OCI-LY7 (cell line): ENCODE data around the gene CTNNA3. TPM values are rescaled to one million over a fixed set of nuclear protein-coding genes. Genes with fewer than 3 reads are reported as not detected.

Source experiments
- BruUV-seq: library from RNA; stranded (reverse); fragments of 400-500 nt; replicated peaks from 2 replicates; lab custom pipeline; 2021; lab: Mats Ljungman, UMichigan
- CTCF ChIA-PET: fragments of 300-600 bp; sonication (Branson Sonifier 250); formaldehyde crosslinking; loops from one replicate; lab custom pipeline; 2022; ENCODE audit warnings: antibody characterized with exemption; ENCODE audit not compliant: unreplicated experiment; lab: Charles Lee
- POLR2A ChIA-PET: fragments of 300-600 bp; sonication (Branson Sonifier 250); formaldehyde crosslinking; loops from one replicate; lab custom pipeline; 2022; ENCODE audit warnings: antibody characterized with exemption; lab: Charles Lee
- DNase-seq: peaks from one replicate; pipeline ENCODE4 v3.0.0-alpha.2; 2015; ENCODE audit warnings: low spot score
- H2AFZ ChIP-seq: fragments of 200-600 bp; sonication (generic), shearing (Covaris generic); 2 replicates; pipeline ENCODE4 v1.6.1; 2014; ENCODE audit warnings: mild to moderate bottlenecking, antibody characterized with exemption, low read length, moderate library complexity
- H3K27ac ChIP-seq: fragments of 200-600 bp; sonication (generic); 2 replicates; pipeline ENCODE4 v1.5.1; 2014; ENCODE audit warnings: mixed run types, low read depth, mild to moderate bottlenecking, moderate library complexity, low read length, inconsistent platforms; ENCODE audit not compliant: poor library complexity, severe bottlenecking
- H3K36me3 ChIP-seq: fragments of 200-600 bp; sonication (generic); 2 replicates; pipeline ENCODE4 v1.6.1; 2014; ENCODE audit warnings: mild to moderate bottlenecking, antibody characterized with exemption, low read length, moderate library complexity, mixed read lengths; ENCODE audit not compliant: insufficient read depth
- H3K4me1 ChIP-seq: fragments of 200-600 bp; sonication (generic); 2 replicates; pipeline ENCODE4 v1.5.1; 2014; ENCODE audit warnings: mild to moderate bottlenecking, low read length; ENCODE audit not compliant: insufficient read depth, poor library complexity, severe bottlenecking
- H3K4me2 ChIP-seq: fragments of 200-600 bp; sonication (generic); 2 replicates; pipeline ENCODE4 v1.6.1; 2014; ENCODE audit warnings: mild to moderate bottlenecking, low read length
- H3K4me3 ChIP-seq: fragments of 200-600 bp; sonication (generic); 2 replicates; pipeline ENCODE4 v1.5.1; 2014; ENCODE audit warnings: mild to moderate bottlenecking, low read depth, low read length; ENCODE audit not compliant: poor library complexity, severe bottlenecking
- H3K79me2 ChIP-seq: fragments of 200-600 bp; sonication (generic); 2 replicates; pipeline ENCODE4 v1.6.1; 2016; ENCODE audit warnings: low read depth, mild to moderate bottlenecking, low read length, moderate library complexity, mixed read lengths; ENCODE audit not compliant: insufficient read depth
- H3K9me2 ChIP-seq: fragments of 200-600 bp; sonication (generic); 2 replicates; pipeline ENCODE4 v1.6.1; 2016; ENCODE audit warnings: mild to moderate bottlenecking, low read length, mixed read lengths; ENCODE audit not compliant: insufficient read depth
- H3K9me3 ChIP-seq: fragments of 200-600 bp; sonication (generic); 2 replicates; pipeline ENCODE4 v1.6.1; 2014; ENCODE audit warnings: mild to moderate bottlenecking, mixed run types, low read length, mixed read lengths
- H4K20me1 ChIP-seq: fragments of 200-600 bp; sonication (generic); 2 replicates; pipeline ENCODE4 v1.6.1; 2014; ENCODE audit warnings: mild to moderate bottlenecking, antibody characterized with exemption, low read length, moderate library complexity, mixed read lengths; ENCODE audit not compliant: insufficient read depth
- CTCF ChIP-seq: fragments of 200-600 bp; sonication (generic); conservative IDR thresholded peaks from 2 replicates; pipeline ENCODE4 v1.5.1; 2014; ENCODE audit warnings: mild to moderate bottlenecking, antibody characterized with exemption, low read length, moderate library complexity, mixed read lengths
- EZH2phosphoT487 ChIP-seq: fragments of 200-600 bp; sonication (generic); IDR thresholded peaks from 2 replicates; pipeline ENCODE4 v1.6.1; 2018; ENCODE audit warnings: low read depth, borderline replicate concordance, mild to moderate bottlenecking, mixed run types, antibody characterized with exemption, low read length, moderate library complexity, mixed read lengths
- intact Hi-C: fragments of 100-400 bp; cut with micrococcal nuclease; formaldehyde crosslinking; loops from one replicate; pipeline ENCODE4 v1.10.0; 2022; ENCODE audit not compliant: unreplicated experiment
- total RNA-seq, 2 experiments: library from RNA; depleted of rRNA in 1 of 2; stranded (reverse); fragments of >200 nt in 1 of 2; shearing (Covaris generic) in 1 of 2; gene quantifications; 2 replicates each; pipeline ENCODE4 v1.2.3, GENCODE V29; 2014 to 2022

CTNNA3 gene
- total RNA-seq, 2 experiments from 2014 or later: not detected

DNA sequence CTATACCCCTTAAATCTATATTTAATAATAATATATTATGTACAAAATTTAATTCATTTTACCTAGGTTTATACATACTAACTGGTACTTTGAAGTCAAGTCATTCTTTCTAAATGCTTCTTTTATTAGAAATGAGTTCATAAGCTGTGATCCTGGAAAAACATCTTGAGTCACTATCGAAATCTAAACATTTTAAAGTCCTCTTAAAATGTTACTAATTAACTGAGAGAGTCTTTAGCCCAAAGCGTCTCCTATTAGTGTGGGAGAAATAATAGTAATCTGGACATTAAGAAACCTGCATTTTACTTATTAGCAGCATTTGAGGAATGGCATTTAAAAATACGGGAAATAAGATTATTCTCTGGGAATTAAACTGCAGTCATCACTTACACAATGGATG is 142.7 kb downstream of the CTNNA3 start:
- no peak overlapping the region for H3K4me3 ChIP-seq
- no peaks in the 10 kb centered on the region for H3K9me3 ChIP-seq
- no peaks in the 10 kb centered on the region for H3K4me1 ChIP-seq
- no peaks in the 10 kb centered on the region for H3K79me2 ChIP-seq
- no peaks in the 10 kb centered on the region for H4K20me1 ChIP-seq
- H3K4me2 ChIP-seq: no peak overlapping the region
- H3K36me3 ChIP-seq: no peaks in the 10 kb centered on the region
- no peak for DNase-seq
- ChIA-PET CTCF (no interaction called here), POLR2A (no interaction called here)
- BruUV-seq: no TSS peak
- H3K27ac ChIP-seq: no peak overlapping the region
- intact Hi-C loops: no loop called here
- H3K9me2 ChIP-seq: no peaks in the 10 kb centered on the region
- no peak for TF ChIP-seq EZH2phosphoT487
- no peak for TF ChIP-seq CTCF
- H2AFZ ChIP-seq: no peak overlapping the region

DNA sequence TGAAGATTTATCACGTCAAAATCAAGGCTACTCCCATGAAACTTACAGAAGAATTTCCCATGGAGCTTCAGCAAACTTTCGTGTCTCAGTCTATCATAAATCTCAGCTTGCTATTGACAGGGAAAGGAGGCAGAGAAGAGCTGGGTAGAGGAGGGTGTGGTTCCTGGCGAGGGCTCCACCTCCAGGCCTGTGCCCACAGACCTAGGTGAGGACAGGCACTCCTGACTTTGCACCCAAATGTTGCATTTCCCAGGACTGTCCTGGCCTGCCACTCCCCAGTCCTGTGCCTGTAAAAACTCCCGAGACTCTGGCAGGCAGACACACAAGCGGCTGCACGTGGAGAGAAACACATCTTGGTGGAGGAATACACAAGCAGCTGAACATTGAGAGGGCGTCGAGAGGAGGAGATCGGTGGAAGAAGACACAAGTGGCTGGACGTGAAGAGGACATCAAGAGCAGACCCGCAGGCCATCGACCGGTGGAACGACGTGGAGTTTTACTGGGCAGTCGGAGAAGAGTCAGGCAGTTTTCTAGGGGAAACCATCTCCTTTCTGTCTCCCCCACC is 145.1 kb downstream of the CTNNA3 start:
- intact Hi-C loops: no loop called here
- H3K79me2 ChIP-seq: no peaks in the 10 kb centered on the region
- H3K27ac ChIP-seq: no peak overlapping the region
- no peaks in the 10 kb centered on the region for H4K20me1 ChIP-seq
- no peak for TF ChIP-seq CTCF
- TF ChIP-seq EZH2phosphoT487: no peak
- ChIA-PET CTCF (interaction anchor here (0.6 kb wide), 1 partner anchor 90 kb away, joined by 3 read pairs; no protein-coding TSS in a partner anchor), POLR2A (no interaction called here)
- H3K9me3 ChIP-seq: no peaks in the 10 kb centered on the region
- H3K4me2 ChIP-seq: no peak overlapping the region
- H3K36me3 ChIP-seq: no peaks in the 10 kb centered on the region
- H3K4me1 ChIP-seq: no peaks in the 10 kb centered on the region
- no peak for DNase-seq
- H3K4me3 ChIP-seq: no peak overlapping the region
- no peaks in the 10 kb centered on the region for H3K9me2 ChIP-seq
- no TSS peak for BruUV-seq
- no peak overlapping the region for H2AFZ ChIP-seq

- BruUV-seq: no TSS peak
- Histone ChIP-seq H4K20me1 (no peaks in the 10 kb centered on the region), H3K27ac (no peak overlapping the region), H3K79me2 (no peaks in the 10 kb centered on the region), H3K9me3 (no peaks in the 10 kb centered on the region), H3K4me2 (no peak overlapping the region), H3K9me2 (no peaks in the 10 kb centered on the region), H3K4me3 (no peak overlapping the region), H2AFZ (no peak overlapping the region), H3K36me3 (no peaks in the 10 kb centered on the region), H3K4me1 (no peaks in the 10 kb centered on the region)
- intact Hi-C loops: no loop called here
- TF ChIP-seq CTCF (no peak), EZH2phosphoT487 (no peak)
- no peak for DNase-seq
- ChIA-PET CTCF (no interaction called here), POLR2A (interaction anchor here (0.6 to 1.6 kb wide), 4 partner anchors 12 to 1870 kb away, joined by 3 to 5 read pairs (median 4); no protein-coding TSS in a partner anchor)
These were observed 145.9 kb downstream of the CTNNA3 start for GRCh38 chr10:67550046-67550445.
